Measurements from ENCODE around the gene UBE2R2.
"Not testable (repeated sequence)": the region's sequence is repeated elsewhere in the genome, so short reads cannot be mapped to it uniquely, and the experiment has no call there.

The UBE2R2 gene

GRCh38 chr9:33932078-33932807 lies 115.3 kb downstream of the UBE2R2 start:
- DNase-seq: no peak

DNA sequence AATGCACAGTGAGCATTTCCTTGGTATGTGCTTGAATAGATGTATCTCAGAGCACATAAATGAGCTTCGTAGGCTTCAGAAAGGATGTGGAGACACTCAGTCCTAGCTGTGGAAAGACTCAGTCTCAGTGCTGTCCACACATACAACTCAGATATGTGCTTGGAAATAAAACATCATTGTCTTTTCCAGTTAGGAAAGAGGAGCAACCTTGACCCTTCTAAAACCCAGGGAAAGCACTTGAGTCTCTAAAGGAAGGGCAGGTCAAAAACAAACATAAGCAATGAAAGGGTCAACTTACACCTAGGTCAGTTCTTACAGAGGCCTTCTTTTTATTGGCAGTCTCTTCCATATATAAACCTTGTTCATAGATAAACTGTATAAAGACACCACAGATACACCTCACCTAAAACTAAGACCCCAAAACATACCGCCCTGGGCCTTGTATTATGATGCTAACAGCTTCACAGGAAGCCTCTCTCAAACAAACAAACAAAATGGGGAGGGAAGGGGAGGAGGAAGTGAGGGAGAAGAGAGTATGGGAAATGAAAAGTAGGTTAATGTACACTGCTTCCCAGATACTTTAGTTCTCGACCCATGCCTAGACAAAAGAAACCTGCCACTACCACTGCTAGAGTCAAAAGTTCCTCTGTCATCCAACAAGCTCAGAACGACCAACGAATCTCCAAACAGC lies 117.4 kb downstream of the UBE2R2 start:
- DNase-seq: no peak

DNA sequence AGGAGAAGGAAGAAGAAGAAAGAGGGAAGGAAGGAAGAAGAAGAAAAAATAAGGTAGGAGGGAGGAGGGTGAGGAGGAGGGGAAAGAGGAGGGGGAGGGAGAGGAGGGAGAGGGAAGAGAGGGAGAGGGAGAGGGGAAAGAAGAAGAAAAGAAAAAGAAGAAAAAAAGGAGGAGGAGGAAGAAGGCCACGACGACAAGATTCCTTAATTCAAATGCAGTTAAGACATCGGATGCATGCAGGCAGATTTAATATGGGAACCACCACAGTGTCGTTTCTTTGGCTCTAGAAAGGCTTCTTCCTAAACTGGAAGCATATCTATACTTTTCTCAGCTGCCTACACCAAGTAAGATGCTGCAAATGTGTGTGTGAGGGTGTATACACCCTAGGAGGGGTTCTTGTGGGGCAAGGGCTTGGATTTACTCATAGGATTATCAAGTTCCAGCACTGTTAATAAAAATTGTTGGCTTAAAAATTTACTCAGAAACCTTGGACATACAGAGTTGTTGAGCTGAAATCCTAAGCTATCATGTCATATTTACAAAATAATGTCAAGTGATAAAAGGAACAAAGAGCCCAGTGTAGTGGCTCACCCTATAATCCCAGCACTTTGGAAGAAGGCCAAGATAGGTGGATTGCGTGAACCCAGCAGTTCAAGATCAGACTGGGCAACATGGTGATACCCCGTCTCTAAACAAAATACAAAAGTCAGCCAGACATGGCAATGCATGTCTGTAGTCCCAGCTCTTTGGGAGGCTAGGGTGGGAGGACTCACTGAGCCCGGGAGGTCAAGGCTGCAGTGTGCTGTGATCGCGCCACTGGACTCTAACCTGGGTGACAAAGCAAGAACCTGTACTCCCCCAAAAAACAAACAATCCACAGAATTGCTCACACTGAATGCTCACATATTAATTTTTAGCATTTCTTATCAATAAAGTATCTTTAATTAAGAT lies 123.2 kb downstream of the UBE2R2 start:
- no peak for DNase-seq

DNA sequence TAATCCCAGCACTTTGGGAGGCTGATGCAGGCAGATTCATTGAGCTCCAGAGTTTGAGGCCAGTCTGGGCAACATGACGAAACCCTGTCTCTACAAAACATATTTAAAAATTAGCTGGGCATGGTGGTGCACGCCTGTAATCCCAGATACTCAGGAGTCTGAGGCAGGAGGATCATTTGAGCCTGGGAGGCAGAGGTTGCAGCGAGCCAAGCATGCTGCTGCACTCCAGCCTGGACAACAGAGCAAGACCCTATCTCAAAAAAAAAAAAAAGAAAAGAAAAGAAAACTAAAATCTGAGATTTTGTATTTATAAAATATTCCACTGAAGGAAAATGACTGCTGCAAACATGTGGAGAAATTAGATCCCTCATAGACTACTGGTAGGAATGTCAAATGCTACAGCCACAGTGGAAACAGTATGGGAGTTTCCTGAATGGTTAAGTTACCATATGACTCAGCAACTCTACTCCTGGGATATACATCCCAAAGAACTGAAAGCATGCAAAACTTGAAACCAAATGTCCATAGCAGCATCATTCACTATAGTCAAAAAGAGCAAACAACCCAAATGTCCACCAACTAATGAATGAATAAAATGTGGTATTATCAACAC lies 125.6 kb downstream of the UBE2R2 start:
- no peak for DNase-seq

DNA sequence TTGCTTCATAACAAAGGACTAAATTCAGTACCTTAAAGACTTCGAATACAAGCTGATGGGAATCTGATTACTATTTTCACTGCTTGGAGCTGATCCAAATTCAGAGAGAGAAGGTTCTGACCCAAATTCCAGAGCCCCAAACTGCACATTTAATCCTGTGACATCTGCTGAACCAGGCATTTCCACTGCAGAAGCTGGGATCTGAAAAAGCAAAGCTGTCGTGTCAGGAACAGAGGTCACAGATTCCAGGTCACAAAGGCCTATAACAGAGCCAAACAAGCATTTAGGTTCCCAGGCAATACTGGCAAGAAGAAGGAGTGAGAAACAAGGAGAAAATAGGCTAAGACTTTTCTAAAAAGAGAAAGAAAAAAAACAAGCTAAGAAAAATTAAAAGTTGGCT lies 126.4 kb downstream of the UBE2R2 start:
- DNase-seq: no peak

DNA sequence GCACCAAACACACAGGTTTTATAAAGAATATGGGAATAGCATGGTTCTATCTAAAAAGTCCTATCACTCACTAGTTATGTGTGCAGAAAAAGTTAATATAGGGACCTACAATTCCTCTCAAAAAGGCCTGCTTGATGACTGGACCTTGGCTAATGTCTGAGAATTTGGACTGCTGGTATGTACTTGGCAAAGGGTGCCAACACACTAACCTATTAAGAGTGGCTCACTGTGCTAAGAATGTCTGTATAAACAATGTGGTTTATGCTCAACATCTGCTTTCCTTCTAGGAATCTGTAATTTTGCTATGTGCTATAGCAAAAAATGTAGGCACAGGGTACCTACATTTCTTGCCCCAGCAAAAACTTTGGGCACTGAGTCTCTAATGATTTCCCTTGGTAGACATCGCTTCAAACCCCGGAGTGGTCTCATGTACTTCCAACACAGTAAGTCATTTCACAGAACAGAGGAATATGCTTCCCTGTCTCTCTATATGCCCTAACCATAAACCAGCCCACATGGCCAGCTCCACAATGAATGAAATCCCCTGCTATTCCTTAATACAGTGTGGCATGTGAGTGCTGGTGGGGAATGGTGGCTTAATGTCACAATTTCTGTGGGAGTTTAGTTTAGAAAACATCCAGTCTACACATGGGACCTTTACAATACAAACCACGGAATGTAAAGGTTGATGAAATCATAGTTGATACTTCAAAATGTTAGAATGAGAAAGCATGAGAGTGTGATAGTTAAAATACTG lies 130.0 kb downstream of the UBE2R2 start:
- DNase-seq: no peak

- DNase-seq: no peak
Observed at GRCh38 chr9:33950371-33950770, 133.4 kb downstream of the UBE2R2 start.

DNA sequence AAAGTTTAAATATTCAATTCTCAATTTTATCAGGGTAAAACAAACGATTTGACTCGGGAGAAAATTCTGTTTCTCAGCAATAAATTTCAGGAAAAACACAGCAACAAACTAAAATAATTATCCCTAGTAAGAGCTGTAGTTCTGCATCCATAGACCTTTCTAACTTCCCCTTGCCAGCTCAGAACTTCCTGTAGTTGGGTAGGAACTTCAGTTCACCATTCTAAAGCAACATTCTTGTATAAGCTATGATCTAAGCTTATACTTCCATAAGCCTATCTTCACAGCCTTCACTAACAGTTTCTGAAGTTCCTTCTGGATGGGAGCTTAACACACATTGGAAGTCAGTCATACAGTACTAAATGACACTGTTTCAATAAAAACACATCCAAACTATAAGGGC lies 135.1 kb downstream of the UBE2R2 start:
- no peak for DNase-seq

GRCh38 chr9:33956544-33956943 lies 139.6 kb downstream of the UBE2R2 start:
- DNase-seq: no peak

DNA sequence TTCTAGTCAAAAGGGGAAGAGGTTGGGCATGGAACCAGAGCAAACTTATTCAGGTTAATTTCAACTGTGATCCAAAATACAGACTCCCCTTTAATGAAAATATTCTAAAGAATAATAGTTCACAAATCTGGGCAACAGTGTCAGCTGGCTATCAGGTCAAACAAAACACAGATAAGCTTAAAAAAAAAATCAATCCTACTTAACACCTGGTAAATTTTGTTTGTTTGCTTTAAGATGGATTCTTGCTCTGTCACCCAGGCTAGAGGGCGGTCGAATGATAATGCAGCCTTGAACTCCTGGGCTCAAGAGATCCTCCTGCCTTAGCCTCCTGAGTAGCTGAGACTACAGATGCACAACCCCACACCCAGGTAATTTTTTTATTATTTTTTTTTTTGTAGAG lies 142.8 kb downstream of the UBE2R2 start:
- no peak for DNase-seq

- not testable (repeated sequence) for DNase-seq
Observed at GRCh38 chr9:33962468-33962867, 145.5 kb downstream of the UBE2R2 start.

GRCh38 chr9:33964086-33964768 lies 147.3 kb downstream of the UBE2R2 start:
- no peak for DNase-seq
